ENCODE data around the gene AFAP1.

DNA sequence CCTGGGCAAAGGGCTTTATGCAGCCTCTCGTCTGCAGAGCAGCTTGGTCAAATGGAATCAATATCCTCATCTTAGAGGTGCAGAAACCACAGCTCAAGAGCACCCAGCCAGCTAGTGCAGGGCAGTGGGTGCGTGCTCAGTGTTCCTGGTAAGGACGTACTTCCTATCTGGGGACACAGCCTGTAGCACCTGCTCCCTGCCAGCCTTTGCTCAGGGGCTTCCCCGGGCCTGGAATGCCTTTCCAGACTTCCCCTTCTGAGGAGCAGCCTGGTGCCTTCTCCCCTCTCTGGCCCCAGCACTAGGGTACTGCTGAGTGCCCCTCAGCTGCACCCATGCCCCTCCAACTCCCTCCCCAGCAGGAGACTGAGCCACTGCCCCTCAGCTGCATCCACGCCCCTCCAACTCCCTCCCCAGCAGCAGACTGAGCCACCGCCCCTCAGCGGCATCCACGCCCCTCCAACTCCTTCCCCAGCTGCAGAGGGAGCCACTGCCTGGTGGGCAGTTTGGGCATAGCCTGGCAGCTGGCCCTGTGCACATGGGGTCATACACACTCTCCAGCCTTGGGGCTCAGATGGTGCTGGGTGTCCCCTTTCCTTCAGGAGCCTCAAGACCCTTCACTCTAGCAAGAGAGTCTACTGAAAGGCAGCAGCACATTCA is 42.2 kb upstream of the AFAP1 start:
- no peak for TF ChIP-seq BHLHE40 (IDR thresholded peaks at IDR 0.05; ENCODE audit: borderline replicate concordance)
- TF ChIP-seq NFRKB (IDR thresholded peaks at IDR 0.05), result no peak
- no peak for TF ChIP-seq L3MBTL2 (conservative IDR thresholded peaks at IDR 0.05)
- no peak for TF ChIP-seq TARDBP (IDR thresholded peaks at IDR 0.05)
- TF ChIP-seq HDGF (IDR thresholded peaks at IDR 0.05; ENCODE audit: borderline replicate concordance), result no peak
- no peak for TF ChIP-seq SUZ12 (IDR thresholded peaks at IDR 0.05)
- TF ChIP-seq FOXK2 (IDR thresholded peaks at IDR 0.05), result no peak
- no peak for TF ChIP-seq LEF1 (IDR thresholded peaks at IDR 0.05; ENCODE audit: borderline replicate concordance)
